HG02981 (cell line): ENCODE results near the gene SYT1.

ENCODE experiments used
- ATAC-seq: cut with Tn5 transposase; IDR thresholded peaks from one replicate; pipeline ENCODE4 v1.9.1; 2021; ENCODE audit warnings: mild to moderate bottlenecking, moderate library complexity; ENCODE audit not compliant: unreplicated experiment

Gene SYT1

DNA sequence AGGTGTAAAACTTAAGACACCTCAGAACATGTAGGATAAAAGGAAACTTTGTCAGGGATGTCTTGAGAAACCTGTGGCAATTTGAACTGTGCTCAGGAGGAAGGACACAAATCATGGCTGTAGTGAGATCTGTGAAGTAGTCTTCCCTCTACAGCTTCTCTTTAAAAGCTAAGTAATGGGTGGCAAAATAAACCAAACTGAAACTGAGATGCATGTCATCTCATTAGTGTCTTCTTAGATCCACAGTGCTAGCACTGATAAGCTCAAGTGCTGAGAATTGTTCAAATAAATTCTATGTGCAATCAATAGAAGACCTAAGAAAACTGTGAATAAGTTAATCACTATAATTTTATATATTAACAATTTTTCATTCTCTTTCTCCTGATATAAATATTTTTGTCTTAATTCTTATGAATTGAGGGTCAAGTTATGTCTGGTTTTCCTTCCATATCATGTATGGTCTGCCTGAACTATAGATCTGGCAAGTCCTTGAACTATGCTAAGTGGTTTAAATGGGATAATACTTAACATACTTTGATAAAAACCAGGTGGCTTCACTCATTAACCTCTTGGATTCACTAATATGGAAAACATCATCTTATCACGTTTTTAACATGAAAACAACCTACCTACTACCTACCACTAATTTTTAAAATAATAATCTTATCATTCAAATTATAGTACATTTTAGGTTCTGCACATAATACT, 27.2 kb downstream of the SYT1 start:
- ATAC-seq: no peak

GRCh38 chr12:78898416-78898815, 33.8 kb downstream of the SYT1 start:
- ATAC-seq: no peak

DNA sequence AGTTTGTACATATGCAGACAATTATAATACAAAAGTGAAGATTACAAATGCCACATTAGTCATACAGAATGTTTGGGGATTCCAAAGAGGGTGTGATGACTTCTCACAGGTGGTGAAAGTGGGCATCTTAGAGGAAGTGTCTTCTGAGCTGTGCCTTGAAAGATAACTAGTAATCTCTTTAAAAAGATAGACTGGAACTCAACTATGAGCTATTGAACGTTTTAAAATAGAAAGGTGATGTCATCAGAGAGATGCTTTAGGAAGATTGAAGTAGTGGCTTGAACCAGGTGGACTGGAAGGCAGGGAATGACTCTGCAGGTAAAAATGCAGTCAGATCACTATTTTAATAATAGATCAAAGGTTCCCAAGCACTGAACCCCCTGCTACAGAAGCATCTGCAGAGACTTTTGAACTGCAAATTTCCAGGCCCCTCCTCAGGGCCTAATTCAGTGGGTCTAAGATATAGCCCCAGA, 50.3 kb downstream of the SYT1 start:
- ATAC-seq: no peak

DNA sequence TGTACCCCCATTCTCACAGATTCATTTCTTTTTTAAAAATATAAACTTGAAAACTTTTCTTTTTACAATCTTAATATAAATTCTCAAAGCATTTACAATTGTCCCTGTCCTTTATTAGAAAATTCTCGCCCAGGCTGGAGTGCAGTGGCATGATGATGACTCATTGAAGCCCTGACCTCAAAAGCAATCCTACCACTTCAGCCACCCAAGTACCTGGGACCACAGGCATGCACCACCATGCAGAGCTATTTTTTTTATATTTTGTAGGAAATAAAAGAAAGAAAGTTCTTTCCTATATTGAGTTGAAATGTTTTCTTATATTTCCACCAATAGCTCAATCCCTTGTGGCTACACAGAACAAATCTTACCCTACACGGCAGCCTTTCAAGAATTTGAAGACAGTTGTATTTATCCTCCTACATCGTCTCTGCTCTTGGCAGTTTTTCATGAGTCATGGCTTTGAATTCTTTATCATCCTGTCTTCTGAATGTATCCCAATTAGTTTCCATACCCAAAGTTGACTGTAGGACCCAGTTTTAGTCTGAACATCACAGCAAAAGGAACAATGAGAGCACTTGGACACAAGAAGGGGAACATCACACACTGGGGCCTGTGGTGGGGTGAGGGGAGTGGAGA, 52.4 kb downstream of the SYT1 start:
- no peak for ATAC-seq

DNA sequence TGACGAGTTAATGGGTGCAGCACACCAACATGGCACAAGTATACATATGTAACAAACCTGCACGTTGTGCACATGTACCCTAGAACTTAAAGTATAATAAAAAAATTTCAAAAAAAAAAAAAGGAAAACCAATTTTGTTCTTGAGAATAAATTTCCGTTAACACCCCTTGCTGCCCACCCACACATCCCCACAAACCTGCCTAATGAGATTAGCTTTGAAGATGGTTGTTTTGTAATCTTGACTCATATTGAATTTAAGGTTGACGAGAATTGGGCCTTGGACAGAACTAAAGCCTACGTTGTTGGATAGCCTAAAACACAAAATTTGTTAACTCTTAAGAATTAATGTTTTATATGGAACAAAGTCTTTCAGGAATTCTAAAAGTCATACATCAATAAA, 52.9 kb downstream of the SYT1 start:
- no peak for ATAC-seq

DNA sequence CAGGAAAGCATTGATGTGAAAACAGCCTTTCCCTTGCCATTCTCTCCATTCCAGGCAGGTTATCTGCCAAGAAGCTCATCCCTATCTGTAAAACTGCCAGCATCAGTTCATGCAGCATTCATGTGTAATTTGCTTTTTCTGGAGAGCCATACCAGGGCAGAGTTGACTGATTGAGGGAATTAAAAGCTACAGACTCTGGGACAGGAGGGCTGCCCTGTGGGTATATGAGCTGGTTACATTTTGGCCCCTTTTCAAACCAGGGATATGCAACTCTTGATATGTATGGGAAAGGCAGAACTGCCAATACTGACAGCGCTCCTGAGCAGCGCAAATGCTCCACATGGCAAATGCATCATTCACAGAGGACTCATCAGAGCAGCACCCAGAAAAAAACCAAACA, 53.7 kb downstream of the SYT1 start:
- no peak for ATAC-seq

DNA sequence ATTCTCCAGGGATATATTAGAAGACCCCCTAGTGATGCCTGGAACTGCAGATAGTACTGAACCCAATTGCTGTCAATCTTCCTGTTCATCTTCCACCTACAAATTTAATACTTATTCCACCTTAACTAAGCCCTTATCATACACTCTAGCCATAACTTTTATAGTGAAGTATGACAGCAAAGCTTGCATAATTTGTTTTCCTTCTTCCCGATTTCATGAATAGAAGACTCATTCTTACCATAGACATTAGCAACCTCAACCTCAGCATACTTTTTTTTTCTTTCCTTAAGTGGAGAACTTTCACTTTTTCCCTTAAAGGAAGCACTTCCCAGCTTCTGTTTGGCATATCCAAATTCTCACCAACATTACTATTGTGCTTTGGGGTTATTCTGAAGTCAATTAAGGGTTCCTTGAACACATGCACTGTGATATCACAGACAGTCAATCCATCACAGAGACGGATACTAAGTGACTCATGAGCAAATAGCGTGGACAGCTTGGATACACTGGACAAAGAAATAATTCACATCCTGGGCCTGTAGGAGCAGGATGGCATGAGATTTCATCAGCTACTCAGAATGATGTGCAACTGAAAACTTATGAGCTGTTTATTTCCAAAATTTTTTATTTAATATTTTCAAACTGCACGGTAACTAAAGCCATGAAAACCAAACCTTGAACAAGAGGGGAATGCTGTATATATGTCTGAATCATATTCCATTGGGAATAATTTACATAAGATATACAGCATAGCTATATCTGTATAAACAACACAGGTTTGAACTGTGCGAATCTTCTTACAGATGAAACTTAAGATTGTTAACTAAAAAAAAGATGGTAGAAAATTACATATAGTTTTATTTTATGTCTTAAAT, 63.9 kb downstream of the SYT1 start:
- no peak for ATAC-seq

GRCh38 chr12:78929075-78929418, 64.5 kb downstream of the SYT1 start:
- no peak for ATAC-seq

DNA sequence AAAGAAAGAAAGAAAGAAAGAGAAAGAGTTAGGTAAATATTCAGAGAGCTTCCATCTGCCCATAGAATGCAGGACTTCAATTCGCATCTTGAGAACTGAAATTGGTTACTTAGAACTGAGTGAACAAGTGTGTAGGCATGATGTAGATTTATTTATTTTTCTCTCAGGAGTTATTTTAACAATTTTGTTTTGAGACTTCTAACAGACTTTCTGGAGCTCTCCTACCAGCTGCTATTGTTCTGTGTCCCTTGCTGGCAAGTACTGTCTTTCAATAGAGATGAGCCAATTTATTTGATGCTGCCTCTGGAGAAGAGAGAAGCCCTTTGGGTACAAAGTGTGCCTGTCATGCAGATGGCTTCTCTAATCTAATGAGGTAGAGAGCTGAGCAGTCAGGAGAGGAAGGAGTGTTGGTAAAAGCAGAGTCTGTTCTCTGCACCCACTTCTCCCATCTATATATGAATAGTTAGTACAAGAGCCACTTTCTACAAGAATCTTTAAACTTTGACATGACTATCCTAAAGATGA, 67.0 kb downstream of the SYT1 start:
- ATAC-seq: no peak

- no peak for ATAC-seq
Measured at GRCh38 chr12:78933014-78933413, 68.4 kb downstream of the SYT1 start.

- no peak for ATAC-seq
Measured at GRCh38 chr12:78938341-78939084, 73.9 kb downstream of the SYT1 start.

DNA sequence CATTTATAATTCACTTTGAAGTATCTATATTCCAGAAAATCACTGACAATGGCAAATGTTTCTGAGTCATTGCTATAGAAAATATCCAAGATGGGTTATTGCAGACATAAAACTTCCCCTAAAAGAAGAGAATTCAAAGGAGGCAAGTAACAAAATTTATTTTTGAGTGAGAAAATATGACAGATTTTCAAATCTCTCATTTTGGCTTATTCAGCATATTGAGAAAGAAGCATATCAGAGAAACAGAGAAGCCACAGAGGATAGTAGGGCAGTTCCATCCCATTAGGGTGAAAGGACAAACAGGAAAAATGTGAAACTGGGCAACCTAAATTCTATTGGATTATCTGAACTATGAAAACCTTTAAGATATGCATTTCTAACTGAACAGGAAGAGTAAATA, 85.0 kb downstream of the SYT1 start:
- ATAC-seq: no peak

- ATAC-seq: no peak
Measured at GRCh38 chr12:78951803-78952551, 87.4 kb downstream of the SYT1 start.

GRCh38 chr12:78952552-78952929, 88.0 kb downstream of the SYT1 start:
- ATAC-seq: no peak

GRCh38 chr12:78958941-78959340, 94.4 kb downstream of the SYT1 start:
- ATAC-seq: no peak

DNA sequence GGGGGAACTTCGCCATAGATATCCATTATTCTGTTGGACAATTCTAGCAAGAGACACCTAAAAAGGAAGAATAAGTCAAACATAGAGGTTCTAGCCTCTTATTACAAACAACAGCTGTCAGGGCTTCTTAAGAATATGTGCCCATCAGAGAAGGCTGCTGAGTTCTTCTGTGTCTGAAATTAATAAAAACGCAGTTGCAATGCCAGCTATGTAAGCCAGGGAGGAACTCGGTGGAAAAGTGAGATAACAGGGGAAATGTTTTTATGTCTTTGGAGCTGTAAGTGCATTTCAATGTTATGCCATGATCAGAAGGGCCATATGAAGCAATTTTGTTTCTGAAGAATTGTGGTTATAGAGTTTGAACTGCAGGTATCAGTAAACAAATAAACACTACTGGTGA, 95.0 kb downstream of the SYT1 start:
- ATAC-seq: no peak

DNA sequence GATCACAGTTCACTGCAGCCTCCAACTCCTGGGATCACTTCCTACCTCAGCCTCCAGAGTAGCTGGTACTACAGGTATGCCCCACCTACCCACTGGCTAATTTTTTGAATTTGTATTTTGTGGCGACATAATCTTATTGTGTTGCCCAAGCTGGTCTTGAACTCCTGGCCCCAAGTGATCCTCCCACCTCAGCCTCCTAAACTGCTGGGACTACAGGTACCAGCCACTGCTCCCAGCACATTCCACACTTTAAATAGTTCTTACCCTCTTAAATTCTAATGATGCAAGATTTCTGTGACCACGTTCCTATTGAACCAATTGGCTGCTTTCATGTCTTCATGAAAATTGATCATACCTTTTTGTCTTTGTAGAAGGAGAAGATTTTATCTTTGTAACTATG, 96.6 kb downstream of the SYT1 start:
- ATAC-seq: no peak

- ATAC-seq: no peak
Measured at GRCh38 chr12:78963439-78964227, 99.1 kb downstream of the SYT1 start.

DNA sequence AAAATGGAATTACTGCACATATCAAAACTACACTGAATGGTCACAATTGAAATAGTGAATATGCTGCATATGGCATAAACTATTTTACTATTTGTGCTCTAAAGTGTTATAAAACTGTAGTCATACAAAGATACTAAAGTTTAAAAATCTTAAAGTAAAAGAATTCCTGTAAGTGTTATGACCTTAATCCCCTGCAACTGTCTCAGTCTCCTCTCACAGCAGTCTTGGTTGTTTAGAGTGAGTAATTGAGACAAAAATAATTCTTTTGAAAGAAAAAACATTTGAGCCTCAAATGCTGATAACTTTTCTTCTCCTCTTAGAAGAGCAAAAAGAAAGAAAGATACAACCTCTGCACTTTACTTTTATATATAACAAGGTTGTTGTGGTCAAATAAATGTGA, 99.9 kb downstream of the SYT1 start:
- ATAC-seq: no peak
